Measurements from ENCODE around the gene BARHL1. TPM values are rescaled to one million over a fixed set of nuclear protein-coding genes. Genes with fewer than 3 reads are reported as not detected.

BARHL1 gene
- polyA plus RNA-seq, 1 of the 3 experiments (the other 2 are of a cell fraction): not detected

- H3K27me3 ChIP-seq (ENCODE audit: insufficient read depth): no peaks in the 10 kb centered on the region
- no peak for DNase-seq
- H3K4me2 ChIP-seq: no peak overlapping the region
- H2AFZ ChIP-seq (ENCODE audit: low read depth): no peak overlapping the region
- peaks cover 3% of the 10 kb centered on the region; the same call in 1 of the 2 replicates for H4K20me1 ChIP-seq (ENCODE audit: insufficient read depth)
- peaks cover 6% of the 10 kb centered on the region for H3F3A ChIP-seq (replicated peaks; ENCODE audit: insufficient read depth)
- peaks cover 45 to 72% of the 10 kb centered on the region in 2 experiments for H3K36me3 ChIP-seq (replicated peaks in 1 of 2; ENCODE audit: control insufficient read depth in 1 of 2, insufficient read depth in 2 of 2, low read length in 1 of 2)
- ChIA-PET POLR2A (no interaction called here), CTCF (no interaction called here)
- H3K9me3 ChIP-seq: no peaks in the 10 kb centered on the region
- 99% methylated on average over 3 of the region's 3 CpGs for WGBS (ENCODE audit: low lambda C conversion rate)
- H3K79me2 ChIP-seq (ENCODE audit: insufficient read depth): no peaks in the 10 kb centered on the region
- H3K4me3 ChIP-seq (ENCODE audit: low read depth in 2 of 2, low read length in 1 of 2): no peak overlapping the region
- H3K27ac ChIP-seq (ENCODE audit: low read depth in 2 of 2, low read length in 1 of 2): no peak overlapping the region
- TF ChIP-seq POLR2AphosphoS5 (IDR thresholded peaks at IDR 0.05; ENCODE audit: low read depth, low read length): no peak
- no peak for TF ChIP-seq TCF12 (IDR thresholded peaks at IDR 0.05)
- TF ChIP-seq NFIC (IDR thresholded peaks at IDR 0.05; ENCODE audit: borderline replicate concordance): no peak
- no peaks in the 10 kb centered on the region for H3K4me1 ChIP-seq (ENCODE audit: control insufficient read depth in 1 of 2, insufficient read depth in 2 of 2, low read depth in 1 of 2, low read length in 1 of 2)
- H3K9ac ChIP-seq: no peak overlapping the region
- no peaks in the 10 kb centered on the region for H3K9me2 ChIP-seq
Observed at GRCh38 chr9:132634327-132634726, 51.9 kb downstream of the BARHL1 start.

DNA sequence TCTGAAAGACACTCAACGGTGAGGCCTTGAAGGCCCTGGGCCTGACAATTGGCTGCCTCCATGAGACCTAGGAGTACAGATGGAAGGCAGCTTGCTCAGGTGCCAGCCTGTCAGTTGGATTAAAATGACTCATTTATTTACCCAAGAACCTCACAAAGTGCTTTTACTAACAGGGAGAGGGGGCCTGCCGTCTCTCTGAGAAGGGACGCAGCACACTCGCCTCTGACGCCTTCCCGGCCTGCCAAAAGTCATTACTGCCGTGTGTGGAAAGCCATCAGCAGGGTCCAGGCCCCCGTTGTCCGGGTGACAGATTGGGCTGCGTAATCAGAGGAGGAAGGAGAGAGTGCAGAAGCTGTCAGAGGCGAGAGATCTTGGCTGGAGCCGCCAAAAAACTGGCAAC is 54.9 kb downstream of the BARHL1 start:
- Histone ChIP-seq H3K9ac (no peak overlapping the region), H3K36me3 (replicated peaks in 1 of 2; ENCODE audit: control insufficient read depth in 1 of 2, insufficient read depth in 2 of 2, low read length in 1 of 2) (peaks cover 40 to 73% of the 10 kb centered on the region in 2 experiments), H3F3A (replicated peaks; ENCODE audit: insufficient read depth) (peaks cover 6% of the 10 kb centered on the region), H3K27ac (ENCODE audit: low read depth in 2 of 2, low read length in 1 of 2) (no peak overlapping the region), H2AFZ (ENCODE audit: low read depth) (no peak overlapping the region), H3K9me3 (no peaks in the 10 kb centered on the region), H3K4me2 (no peak overlapping the region), H3K27me3 (ENCODE audit: insufficient read depth) (no peaks in the 10 kb centered on the region), H3K4me3 (ENCODE audit: low read depth in 2 of 2, low read length in 1 of 2) (no peak overlapping the region), H3K4me1 (ENCODE audit: control insufficient read depth in 1 of 2, insufficient read depth in 2 of 2, low read depth in 1 of 2, low read length in 1 of 2) (no peaks in the 10 kb centered on the region), H4K20me1 (ENCODE audit: insufficient read depth) (no peaks in the 10 kb centered on the region), H3K79me2 (ENCODE audit: insufficient read depth) (no peaks in the 10 kb centered on the region), H3K9me2 (no peaks in the 10 kb centered on the region)
- ChIA-PET CTCF (no interaction called here), POLR2A (no interaction called here)
- DNase-seq: no peak
- WGBS (ENCODE audit: low lambda C conversion rate): 90% methylated on average over 12 of the region's 12 CpGs
- TF ChIP-seq ELF1 (IDR thresholded peaks at IDR 0.05) (no peak), TEAD4 (IDR thresholded peaks at IDR 0.05; ENCODE audit: borderline replicate concordance, insufficient read depth) (no peak), SIN3A (IDR thresholded peaks at IDR 0.05; ENCODE audit: borderline replicate concordance, low read depth, low read length) (no peak), EP300 (IDR thresholded peaks at IDR 0.05; ENCODE audit: borderline replicate concordance in 1 of 2, low read depth in 1 of 2, low read length in 1 of 2) (no peak), PBX3 (IDR thresholded peaks at IDR 0.05) (no peak), FOXM1 (IDR thresholded peaks at IDR 0.05; ENCODE audit: low read depth) (no peak), MXI1 (IDR thresholded peaks at IDR 0.05; ENCODE audit: low read depth, low read length) (no peak), RXRA (IDR thresholded peaks at IDR 0.05; ENCODE audit: borderline replicate concordance, low read depth) (no peak), FOXJ3 (CRISPR knock-in tag; IDR thresholded peaks at IDR 0.05) (no peak), YY1 (IDR thresholded peaks at IDR 0.05; ENCODE audit: low read depth) (no peak), FOSL2 (IDR thresholded peaks at IDR 0.05; ENCODE audit: borderline replicate concordance, low read depth) (no peak), GABPA (IDR thresholded peaks at IDR 0.05; ENCODE audit: low read depth) (no peak)
- TF ChIP-seq, protein P1, sequence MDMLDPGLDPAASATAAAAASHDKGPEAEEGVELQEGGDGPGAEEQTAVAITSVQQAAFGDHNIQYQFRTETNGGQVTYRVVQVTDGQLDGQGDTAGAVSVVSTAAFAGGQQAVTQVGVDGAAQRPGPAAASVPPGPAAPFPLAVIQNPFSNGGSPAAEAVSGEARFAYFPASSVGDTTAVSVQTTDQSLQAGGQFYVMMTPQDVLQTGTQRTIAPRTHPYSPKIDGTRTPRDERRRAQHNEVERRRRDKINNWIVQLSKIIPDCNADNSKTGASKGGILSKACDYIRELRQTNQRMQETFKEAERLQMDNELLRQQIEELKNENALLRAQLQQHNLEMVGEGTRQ (IDR thresholded peaks at IDR 0.05; ENCODE audit: borderline replicate concordance, low read depth, low read length): no peak
- TF ChIP-seq, protein P2, sequence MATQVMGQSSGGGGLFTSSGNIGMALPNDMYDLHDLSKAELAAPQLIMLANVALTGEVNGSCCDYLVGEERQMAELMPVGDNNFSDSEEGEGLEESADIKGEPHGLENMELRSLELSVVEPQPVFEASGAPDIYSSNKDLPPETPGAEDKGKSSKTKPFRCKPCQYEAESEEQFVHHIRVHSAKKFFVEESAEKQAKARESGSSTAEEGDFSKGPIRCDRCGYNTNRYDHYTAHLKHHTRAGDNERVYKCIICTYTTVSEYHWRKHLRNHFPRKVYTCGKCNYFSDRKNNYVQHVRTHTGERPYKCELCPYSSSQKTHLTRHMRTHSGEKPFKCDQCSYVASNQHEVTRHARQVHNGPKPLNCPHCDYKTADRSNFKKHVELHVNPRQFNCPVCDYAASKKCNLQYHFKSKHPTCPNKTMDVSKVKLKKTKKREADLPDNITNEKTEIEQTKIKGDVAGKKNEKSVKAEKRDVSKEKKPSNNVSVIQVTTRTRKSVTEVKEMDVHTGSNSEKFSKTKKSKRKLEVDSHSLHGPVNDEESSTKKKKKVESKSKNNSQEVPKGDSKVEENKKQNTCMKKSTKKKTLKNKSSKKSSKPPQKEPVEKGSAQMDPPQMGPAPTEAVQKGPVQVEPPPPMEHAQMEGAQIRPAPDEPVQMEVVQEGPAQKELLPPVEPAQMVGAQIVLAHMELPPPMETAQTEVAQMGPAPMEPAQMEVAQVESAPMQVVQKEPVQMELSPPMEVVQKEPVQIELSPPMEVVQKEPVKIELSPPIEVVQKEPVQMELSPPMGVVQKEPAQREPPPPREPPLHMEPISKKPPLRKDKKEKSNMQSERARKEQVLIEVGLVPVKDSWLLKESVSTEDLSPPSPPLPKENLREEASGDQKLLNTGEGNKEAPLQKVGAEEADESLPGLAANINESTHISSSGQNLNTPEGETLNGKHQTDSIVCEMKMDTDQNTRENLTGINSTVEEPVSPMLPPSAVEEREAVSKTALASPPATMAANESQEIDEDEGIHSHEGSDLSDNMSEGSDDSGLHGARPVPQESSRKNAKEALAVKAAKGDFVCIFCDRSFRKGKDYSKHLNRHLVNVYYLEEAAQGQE (IDR thresholded peaks at IDR 0.05; ENCODE audit: low read depth, low read length): no peak
- TF ChIP-seq, protein P3, sequence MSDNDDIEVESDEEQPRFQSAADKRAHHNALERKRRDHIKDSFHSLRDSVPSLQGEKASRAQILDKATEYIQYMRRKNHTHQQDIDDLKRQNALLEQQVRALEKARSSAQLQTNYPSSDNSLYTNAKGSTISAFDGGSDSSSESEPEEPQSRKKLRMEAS (IDR thresholded peaks at IDR 0.05; ENCODE audit: low read depth): no peak

All from SK-N-SH (cell line).